Muscle layer of duodenum (tissue), 2 donors: ENCODE data around the gene SORCS2.

Experiments
- H3K27ac ChIP-seq: one replicate; pipeline ENCODE4 v1.7.0; 2013; ENCODE audit warnings: mild to moderate bottlenecking, low read length
- H3K27me3 ChIP-seq: one replicate; pipeline ENCODE4 v1.7.0; 2013; ENCODE audit warnings: low read depth, mild to moderate bottlenecking, control low read depth, low read length
- H3K36me3 ChIP-seq, 2 donors: one replicate each; pipeline ENCODE4 v1.7.0; 2013; ENCODE audit warnings: low read length in 2 of 2, control low read depth in 1 of 2, mild to moderate bottlenecking in 1 of 2; ENCODE audit not compliant: insufficient read depth in 2 of 2, control insufficient read depth in 1 of 2
- H3K4me1 ChIP-seq, 2 donors: one replicate each; pipeline ENCODE4 v1.7.0; 2013; ENCODE audit warnings: low read length in 2 of 2, mild to moderate bottlenecking in 2 of 2, control low read depth in 1 of 2, moderate library complexity in 1 of 2; ENCODE audit not compliant: insufficient read depth in 2 of 2, control insufficient read depth in 1 of 2
- H3K4me3 ChIP-seq, 2 donors: one replicate each; pipeline ENCODE4 v1.7.0; 2013; ENCODE audit warnings: low read length in 2 of 2, low read depth in 1 of 2, mild to moderate bottlenecking in 1 of 2
- H3K9me3 ChIP-seq, 2 donors: one replicate each; pipeline ENCODE4 v1.7.0; 2013; ENCODE audit warnings: low read length in 2 of 2, control low read depth in 1 of 2, mild to moderate bottlenecking in 1 of 2; ENCODE audit not compliant: control insufficient read depth in 1 of 2
- donor health status: healthy.

The SORCS2 gene

GRCh38 chr4:7340553-7341433, 148.5 kb downstream of the SORCS2 start:
- H3K27me3 ChIP-seq: no peaks in the 10 kb centered on the region
- H3K27ac ChIP-seq: no peak overlapping the region
- H3K36me3 ChIP-seq: no peaks in the 10 kb centered on the region
- no peak overlapping the region for H3K4me3 ChIP-seq
- H3K9me3 ChIP-seq: peaks cover 0 to 2% of the 10 kb centered on the region in 2 donors
- H3K4me1 ChIP-seq: no peaks in the 10 kb centered on the region

DNA sequence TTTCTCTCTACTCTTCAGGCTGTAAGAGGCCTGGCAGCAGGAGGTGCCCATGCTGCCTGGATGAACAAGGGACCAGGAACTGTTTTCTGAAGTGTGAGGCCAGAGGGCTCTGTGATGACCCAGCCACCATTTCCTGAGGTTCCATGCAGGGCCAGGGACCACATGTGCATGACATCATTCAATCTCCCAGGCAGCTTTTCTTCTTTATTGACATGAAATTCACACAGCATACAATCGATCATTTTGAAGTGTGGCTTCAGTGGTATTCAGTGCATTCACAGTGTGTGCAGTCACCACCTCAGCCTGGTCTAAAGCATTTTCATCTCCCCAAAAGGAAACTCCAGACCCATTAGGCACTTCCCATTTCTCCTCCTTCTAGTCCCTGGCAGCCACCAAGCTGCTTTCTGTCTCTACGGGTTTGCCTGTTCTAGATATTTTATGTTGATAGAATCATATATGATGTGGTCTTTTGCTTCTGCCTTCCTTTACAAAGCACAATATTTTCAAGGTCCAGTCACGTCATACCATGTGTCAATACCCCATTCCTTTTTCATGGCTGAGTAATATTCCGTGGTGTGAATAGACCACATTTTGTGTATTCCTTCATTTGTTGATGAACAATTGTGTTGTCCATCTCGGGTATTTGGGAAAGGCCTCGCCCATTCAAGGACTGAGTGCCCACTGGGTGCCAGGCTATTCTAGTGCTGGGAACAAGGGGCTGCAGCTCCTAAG, 149.3 kb downstream of the SORCS2 start:
- H3K27ac ChIP-seq: no peak overlapping the region

DNA sequence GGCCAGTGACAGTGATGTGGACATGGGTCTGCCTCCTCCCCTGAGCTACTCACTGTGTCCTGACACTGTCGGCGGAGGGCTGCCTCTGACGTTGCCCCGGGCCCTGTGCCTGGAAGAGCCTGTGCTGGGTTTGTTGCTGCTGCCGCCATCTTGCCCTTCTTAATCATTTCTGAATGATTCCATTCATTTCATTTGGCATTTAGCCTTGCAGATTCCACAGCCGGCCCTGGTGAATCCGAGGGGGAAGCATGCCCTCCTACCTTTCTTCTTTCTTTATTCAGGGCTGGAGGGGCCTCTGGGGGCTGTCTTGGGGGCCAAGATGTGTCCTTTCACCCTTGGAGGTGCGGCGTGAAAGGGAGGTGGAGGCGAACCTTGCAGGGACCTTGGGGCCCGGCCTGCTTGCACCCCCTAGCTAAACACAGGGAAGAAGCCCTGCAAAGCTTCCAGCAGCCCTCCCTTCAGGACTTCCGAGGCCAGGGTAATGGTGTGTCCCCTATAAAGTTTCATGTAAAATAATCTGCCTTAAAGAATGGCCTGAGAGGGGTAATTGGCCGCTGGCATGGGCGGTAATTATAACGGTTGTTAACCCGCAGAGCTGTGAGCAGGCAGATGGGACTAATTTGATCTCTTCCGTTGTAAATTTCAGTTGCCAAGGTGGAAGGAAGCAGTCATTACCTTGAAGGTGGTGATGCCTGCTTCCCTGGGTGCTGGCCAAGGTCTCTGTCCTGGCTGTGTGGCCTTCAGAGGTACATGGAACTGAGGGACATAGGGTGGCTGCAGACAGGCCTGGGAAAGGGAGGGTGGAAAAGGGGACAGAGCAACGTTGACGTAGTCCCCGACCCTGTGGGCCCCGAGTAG, 150.1 kb downstream of the SORCS2 start:
- peaks cover 9 to 11% of the 10 kb centered on the region in 2 donors for H3K9me3 ChIP-seq
- H3K27me3 ChIP-seq: no peaks in the 10 kb centered on the region
- no peaks in the 10 kb centered on the region for H3K36me3 ChIP-seq
- H3K4me3 ChIP-seq: no peak overlapping the region
- H3K4me1 ChIP-seq: no peaks in the 10 kb centered on the region
- no peak overlapping the region for H3K27ac ChIP-seq

More for the DNA sequence above, 149.3 kb downstream of the SORCS2 start:
- Histone ChIP-seq H3K4me1 (no peaks in the 10 kb centered on the region), H3K27me3 (no peaks in the 10 kb centered on the region), H3K4me3 (no peak overlapping the region), H3K36me3 (no peaks in the 10 kb centered on the region), H3K9me3 (peaks cover 8 to 10% of the 10 kb centered on the region in 2 donors)

DNA sequence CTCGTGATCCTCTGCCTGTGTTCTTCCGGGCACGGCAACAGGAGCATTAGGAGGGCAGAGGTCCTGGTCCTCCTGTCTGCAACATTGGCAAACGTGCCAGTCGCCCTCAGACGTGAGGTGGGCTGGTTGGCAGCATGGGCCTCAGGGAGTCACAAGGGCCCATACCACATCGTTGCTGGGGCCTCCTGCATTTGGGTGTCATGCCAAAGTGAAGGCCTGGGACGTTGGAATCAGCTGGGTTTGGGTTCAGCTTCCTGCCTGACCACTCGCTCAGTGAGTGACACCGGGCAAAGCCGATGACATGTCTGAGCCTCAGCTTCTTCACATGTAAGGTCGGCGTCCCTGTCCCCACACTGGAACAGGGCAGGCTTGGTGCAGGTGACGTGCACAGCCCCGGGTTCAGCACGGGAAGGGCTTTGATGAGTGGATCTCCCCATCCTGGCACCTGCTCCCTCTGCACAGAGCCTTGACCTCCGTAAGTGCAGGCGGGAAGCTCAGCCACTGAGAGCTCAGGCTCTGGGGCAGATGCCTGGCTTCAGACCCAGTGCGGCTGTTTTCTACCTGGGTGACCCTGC, 150.8 kb downstream of the SORCS2 start:
- H3K9me3 ChIP-seq: peaks cover 9 to 11% of the 10 kb centered on the region in 2 donors
- no peaks in the 10 kb centered on the region for H3K36me3 ChIP-seq
- no peaks in the 10 kb centered on the region for H3K4me1 ChIP-seq
- H3K27me3 ChIP-seq: no peaks in the 10 kb centered on the region
- H3K27ac ChIP-seq: no peak overlapping the region
- H3K4me3 ChIP-seq: no peak overlapping the region

GRCh38 chr4:7343950-7344349, 151.6 kb downstream of the SORCS2 start:
- Histone ChIP-seq H3K4me3 (no peak overlapping the region), H3K36me3 (no peaks in the 10 kb centered on the region), H3K9me3 (peaks cover 9 to 11% of the 10 kb centered on the region in 2 donors), H3K27ac (no peak overlapping the region), H3K27me3 (no peaks in the 10 kb centered on the region), H3K4me1 (no peaks in the 10 kb centered on the region)

DNA sequence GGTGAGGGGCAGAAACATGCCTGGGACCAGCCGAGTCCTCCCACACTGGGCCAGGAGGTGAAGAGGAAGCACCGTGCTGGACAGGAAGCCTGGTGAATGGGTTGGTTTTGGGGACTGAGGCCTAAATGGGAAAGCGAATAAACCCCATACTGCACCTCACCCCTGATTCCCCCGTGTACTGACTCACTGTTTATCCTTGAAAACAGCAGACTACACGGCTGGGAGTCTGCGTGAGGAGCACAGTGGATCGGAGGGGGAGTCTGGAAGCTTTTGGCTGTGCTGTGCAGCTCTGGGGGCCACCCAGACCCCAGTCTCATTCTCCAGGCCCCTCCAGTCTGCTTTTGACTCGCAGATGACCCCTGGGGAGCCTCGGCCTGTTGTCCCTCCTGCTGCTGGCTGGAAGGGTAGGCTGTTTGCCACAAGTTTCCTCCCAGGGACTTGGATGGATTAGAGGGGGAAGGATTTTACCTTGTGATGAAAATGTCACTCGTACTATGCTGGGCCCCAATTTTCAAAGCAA, 152.4 kb downstream of the SORCS2 start:
- Histone ChIP-seq H3K36me3 (no peaks in the 10 kb centered on the region), H3K27ac (no peak overlapping the region)

GRCh38 chr4:7347981-7348380, 155.6 kb downstream of the SORCS2 start:
- no peak overlapping the region for H3K4me3 ChIP-seq
- no peaks in the 10 kb centered on the region for H3K4me1 ChIP-seq
- no peak overlapping the region for H3K27ac ChIP-seq
- peaks cover 9 to 11% of the 10 kb centered on the region in 2 donors for H3K9me3 ChIP-seq
- H3K27me3 ChIP-seq: no peaks in the 10 kb centered on the region
- no peaks in the 10 kb centered on the region for H3K36me3 ChIP-seq

More for the DNA sequence above, 152.4 kb downstream of the SORCS2 start:
- Histone ChIP-seq H3K9me3 (peaks cover 9 to 11% of the 10 kb centered on the region in 2 donors), H3K27me3 (no peaks in the 10 kb centered on the region), H3K4me1 (no peaks in the 10 kb centered on the region), H3K4me3 (no peak overlapping the region)

GRCh38 chr4:7348946-7349900, 156.9 kb downstream of the SORCS2 start:
- H3K27me3 ChIP-seq: no peaks in the 10 kb centered on the region
- no peak overlapping the region for H3K27ac ChIP-seq
- H3K4me1 ChIP-seq: no peaks in the 10 kb centered on the region
- peaks cover 9 to 11% of the 10 kb centered on the region in 2 donors for H3K9me3 ChIP-seq
- H3K4me3 ChIP-seq: no peak overlapping the region
- no peaks in the 10 kb centered on the region for H3K36me3 ChIP-seq

DNA sequence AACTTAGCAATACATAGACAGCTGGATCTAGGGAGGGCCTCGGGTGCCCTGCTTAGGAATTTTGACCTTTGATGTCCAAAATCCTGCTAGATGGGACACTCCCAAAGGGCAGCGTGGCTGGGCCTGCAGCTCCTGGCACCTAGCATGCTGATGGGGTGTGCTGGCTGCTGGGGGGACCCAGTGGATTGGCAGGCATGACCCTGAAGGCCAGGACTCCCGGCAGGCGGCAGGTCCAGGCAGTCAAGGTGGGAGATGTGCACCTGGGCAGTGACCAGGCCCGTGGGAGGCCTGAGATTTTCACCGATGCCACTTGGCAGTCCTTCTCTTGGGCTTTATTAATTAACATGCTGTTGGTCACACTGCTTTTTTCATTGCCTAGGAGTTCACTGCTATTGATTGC, 158.1 kb downstream of the SORCS2 start:
- no peaks in the 10 kb centered on the region for H3K4me1 ChIP-seq
- H3K36me3 ChIP-seq: no peaks in the 10 kb centered on the region
- no peaks in the 10 kb centered on the region for H3K27me3 ChIP-seq
- no peak overlapping the region for H3K27ac ChIP-seq
- H3K4me3 ChIP-seq: no peak overlapping the region
- peaks cover 9 to 11% of the 10 kb centered on the region in 2 donors for H3K9me3 ChIP-seq

GRCh38 chr4:7351014-7351413, 158.7 kb downstream of the SORCS2 start:
- no peaks in the 10 kb centered on the region for H3K27me3 ChIP-seq
- no peaks in the 10 kb centered on the region for H3K4me1 ChIP-seq
- H3K27ac ChIP-seq: no peak overlapping the region
- no peak overlapping the region for H3K4me3 ChIP-seq
- H3K36me3 ChIP-seq: no peaks in the 10 kb centered on the region
- H3K9me3 ChIP-seq: peaks cover 7% of the 10 kb centered on the region in 2 donors
